Stomach (tissue), 4 donors: ENCODE results near the gene CLTB.

ENCODE experiments used
- POLR2A ChIP-seq, 4 donors: fragments of 450-650 bp; IDR thresholded peaks; one replicate each; pipeline ENCODE4 v1.6.1; 2016; ENCODE audit warnings: antibody characterized with exemption in 4 of 4, control low read depth in 2 of 4, mild to moderate bottlenecking in 1 of 4, moderate library complexity in 1 of 4
- POLR2AphosphoS5 ChIP-seq, 3 donors: sonication (generic); formaldehyde crosslinking; IDR thresholded peaks; one replicate each; pipeline ENCODE4 v1.6.1; 2016; ENCODE audit warnings: antibody characterized with exemption in 3 of 3
- TF ChIP-seq, protein P1 (sequence below), 7 experiments: fragments of 450-650 bp in 4 of 7; fragments of 200-600 bp in 3 of 7; sonication (generic) in 3 of 7; IDR thresholded peaks; one replicate each; pipeline ENCODE4 v1.5.1; 2016 to 2019; ENCODE audit warnings: antibody characterized with exemption in 7 of 7, control low read depth in 2 of 7, mild to moderate bottlenecking in 1 of 7

DNA sequence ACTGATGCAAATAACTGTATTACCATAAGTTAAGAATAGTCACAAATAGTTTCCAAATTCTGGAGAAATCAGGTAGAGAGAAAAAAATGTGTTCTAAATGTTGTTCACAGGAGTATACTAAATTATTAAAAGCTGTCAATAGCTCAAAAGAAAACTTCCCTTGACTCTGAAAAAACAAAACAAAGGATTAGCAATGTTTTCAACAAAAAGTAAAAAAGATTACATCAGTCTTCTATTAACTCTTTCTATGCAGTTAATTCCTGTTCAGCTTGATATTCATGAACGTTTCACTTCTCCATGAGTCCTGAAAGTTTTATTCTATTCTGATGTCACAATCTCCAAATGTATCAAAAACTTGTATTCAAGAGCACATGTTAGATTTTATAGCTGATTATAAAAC lies 9.5 kb upstream of the CLTB start:
- TF ChIP-seq, protein P1, sequence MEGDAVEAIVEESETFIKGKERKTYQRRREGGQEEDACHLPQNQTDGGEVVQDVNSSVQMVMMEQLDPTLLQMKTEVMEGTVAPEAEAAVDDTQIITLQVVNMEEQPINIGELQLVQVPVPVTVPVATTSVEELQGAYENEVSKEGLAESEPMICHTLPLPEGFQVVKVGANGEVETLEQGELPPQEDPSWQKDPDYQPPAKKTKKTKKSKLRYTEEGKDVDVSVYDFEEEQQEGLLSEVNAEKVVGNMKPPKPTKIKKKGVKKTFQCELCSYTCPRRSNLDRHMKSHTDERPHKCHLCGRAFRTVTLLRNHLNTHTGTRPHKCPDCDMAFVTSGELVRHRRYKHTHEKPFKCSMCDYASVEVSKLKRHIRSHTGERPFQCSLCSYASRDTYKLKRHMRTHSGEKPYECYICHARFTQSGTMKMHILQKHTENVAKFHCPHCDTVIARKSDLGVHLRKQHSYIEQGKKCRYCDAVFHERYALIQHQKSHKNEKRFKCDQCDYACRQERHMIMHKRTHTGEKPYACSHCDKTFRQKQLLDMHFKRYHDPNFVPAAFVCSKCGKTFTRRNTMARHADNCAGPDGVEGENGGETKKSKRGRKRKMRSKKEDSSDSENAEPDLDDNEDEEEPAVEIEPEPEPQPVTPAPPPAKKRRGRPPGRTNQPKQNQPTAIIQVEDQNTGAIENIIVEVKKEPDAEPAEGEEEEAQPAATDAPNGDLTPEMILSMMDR (IDR thresholded peaks at IDR 0.05): no peak
- TF ChIP-seq POLR2A (IDR thresholded peaks at IDR 0.05): no peak
- no peak for TF ChIP-seq POLR2AphosphoS5 (IDR thresholded peaks at IDR 0.05)
